HG03135 (cell line): ENCODE data around the gene RTN4IP1.
"Not testable (repeated sequence)": the region's sequence is repeated elsewhere in the genome, so short reads cannot be mapped to it uniquely, and the experiment has no call there.

Experiments used
- ATAC-seq: cut with Tn5 transposase; IDR thresholded peaks from one replicate; pipeline ENCODE4 v1.9.1; 2021; ENCODE audit warnings: mild to moderate bottlenecking, moderate library complexity; ENCODE audit not compliant: unreplicated experiment

Gene RTN4IP1

GRCh38 chr6:106628658-106629102, 618 bp downstream of the RTN4IP1 start:
- ATAC-seq, result peak; percentile 5

GRCh38 chr6:106627760-106628159, 1.5 kb downstream of the RTN4IP1 start:
- ATAC-seq, result not testable (repeated sequence)

GRCh38 chr6:106626485-106626884, 2.8 kb downstream of the RTN4IP1 start:
- no peak for ATAC-seq

DNA sequence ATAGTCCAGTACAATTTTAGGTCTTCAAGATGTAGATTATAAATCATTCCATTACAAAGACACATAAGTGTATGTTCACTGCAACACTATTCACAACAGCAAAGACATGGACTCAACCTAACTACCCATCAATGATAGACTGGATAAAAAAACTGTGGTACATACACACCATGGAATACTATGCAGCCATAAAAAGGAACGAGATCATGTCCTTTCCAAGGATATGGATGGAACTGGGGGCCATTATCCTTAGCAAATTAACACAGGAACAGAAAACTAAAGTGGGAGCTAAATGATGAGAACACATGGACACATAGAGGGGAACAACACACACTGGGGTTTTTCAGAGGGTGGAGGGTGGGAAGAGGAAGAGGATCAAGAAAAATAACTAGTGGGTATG, 6.3 kb downstream of the RTN4IP1 start:
- no peak for ATAC-seq

- ATAC-seq, result no peak
These were observed 6.9 kb downstream of the RTN4IP1 start for GRCh38 chr6:106622412-106622811.

DNA sequence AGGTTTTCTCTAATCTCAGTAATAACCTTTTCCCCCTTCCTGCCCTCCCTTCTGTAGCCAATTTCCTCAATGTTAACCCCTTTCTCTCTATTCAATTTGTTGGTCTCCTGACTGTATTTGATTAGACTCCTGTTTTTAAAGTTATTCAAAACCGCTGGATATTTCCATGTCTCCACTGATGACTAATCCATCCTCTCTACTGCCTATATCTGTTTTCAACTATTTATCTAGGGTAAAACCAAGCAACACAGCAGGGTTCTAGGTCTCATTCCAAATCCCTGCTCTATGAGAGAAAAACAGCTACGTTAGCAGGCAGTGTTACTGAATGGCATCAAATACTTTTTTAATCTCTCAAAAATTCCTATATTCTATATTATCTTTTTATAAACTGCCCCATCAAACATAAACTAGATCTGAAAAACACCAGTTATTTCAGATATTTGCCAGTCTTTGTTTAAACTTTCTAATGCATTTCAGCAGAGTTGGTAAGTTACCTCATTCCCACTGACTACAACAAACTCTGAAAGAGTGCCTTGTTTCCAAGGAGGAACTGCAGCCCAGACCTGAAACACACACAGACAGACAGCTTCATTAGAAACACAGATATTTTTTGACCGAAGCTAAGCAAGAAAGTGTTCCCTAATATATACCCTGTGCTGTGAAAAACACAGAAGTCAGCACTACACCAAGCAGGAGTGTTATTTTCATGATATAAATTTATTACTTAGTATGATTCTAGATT, 8.2 kb downstream of the RTN4IP1 start:
- ATAC-seq, result no peak

GRCh38 chr6:106619223-106619622, 10.1 kb downstream of the RTN4IP1 start:
- ATAC-seq, result no peak

- ATAC-seq, result no peak
These were observed 11.0 kb downstream of the RTN4IP1 start for GRCh38 chr6:106618324-106618723.

DNA sequence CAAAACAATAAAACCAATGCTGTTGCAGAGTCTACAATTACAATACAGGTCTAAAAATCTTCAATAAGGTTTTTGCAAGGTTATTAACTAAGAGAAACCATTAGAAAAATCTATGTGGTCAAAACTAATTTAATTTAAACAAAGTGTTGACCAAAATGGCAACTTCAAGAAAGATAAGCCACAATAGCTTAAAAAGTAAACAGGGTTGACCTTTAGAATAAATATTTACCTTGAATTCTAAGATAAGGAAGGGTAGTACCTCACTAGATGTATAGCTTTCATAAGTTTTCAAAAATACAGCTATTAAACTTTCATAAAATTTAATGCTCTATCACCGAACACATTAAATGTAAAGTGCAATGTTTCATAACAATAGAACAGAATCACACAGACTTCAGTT, 11.4 kb downstream of the RTN4IP1 start:
- ATAC-seq, result no peak

DNA sequence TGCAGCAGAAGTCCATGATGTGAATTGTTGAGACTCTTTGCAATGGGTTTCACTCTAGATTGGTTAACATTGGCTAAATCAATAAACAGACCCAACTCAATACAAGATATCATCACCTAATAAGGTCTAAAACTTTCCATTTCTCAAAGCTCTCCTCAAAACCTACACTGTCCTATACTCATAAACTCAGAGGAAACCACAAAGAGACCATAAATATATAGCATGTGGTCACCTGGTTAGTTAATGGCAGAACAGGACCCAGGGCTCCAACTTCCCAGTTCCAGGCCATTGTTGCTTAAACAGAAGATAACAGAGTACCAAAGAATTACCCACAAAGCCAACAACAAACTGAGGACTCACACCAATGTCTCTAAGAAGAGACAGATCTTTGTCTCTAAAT, 12.0 kb downstream of the RTN4IP1 start:
- peak; percentile 68 for ATAC-seq

DNA sequence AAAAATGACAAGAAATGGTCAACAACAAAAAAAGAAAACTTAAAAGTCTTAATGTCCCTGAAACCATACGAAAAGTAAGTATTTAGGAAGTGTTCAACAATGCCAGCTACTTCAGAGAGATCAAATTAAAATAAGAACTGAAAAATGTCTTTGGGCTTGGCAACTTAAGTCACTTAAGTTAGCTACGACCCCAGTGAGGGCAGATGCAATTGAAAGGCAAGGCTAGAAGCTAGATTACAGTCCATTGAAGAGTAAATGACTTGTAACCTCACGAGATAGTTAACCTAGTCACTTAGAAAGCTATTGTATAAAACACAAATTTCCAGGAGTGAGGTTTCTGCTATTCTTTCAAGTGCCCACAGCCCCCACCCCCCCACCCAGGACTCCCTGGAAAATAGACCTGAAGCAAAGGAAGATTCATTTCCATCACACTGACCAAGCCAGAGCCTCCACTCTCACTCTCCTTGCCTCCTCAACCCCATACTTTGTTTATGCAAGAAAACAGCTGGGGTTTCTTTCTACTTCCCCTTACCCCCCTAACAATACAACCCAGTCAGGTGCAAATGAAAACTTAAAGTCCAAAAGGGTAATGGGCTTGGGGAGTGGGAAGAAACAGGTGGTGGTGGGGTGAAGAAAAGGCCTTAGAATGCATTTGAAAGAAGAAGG, 14.6 kb downstream of the RTN4IP1 start:
- no peak for ATAC-seq

DNA sequence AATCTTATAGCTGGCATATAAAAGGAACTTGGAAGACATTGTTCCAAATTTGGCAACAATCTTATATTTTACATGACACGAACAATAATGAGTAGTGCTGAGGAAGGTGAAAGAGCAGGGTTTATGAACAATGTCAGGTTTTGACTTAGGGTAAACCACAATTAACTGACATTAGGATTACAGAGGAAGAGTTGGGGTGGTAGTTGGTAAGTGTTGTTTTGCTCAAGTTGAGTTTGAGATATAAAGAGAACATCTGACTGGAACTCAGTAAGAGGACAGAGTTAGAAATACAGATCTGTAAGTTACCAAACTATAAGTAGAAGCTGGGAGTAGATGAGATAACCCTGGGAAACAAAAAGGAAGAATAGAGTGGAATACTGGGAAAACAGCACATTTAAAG, 15.1 kb downstream of the RTN4IP1 start:
- ATAC-seq, result no peak

DNA sequence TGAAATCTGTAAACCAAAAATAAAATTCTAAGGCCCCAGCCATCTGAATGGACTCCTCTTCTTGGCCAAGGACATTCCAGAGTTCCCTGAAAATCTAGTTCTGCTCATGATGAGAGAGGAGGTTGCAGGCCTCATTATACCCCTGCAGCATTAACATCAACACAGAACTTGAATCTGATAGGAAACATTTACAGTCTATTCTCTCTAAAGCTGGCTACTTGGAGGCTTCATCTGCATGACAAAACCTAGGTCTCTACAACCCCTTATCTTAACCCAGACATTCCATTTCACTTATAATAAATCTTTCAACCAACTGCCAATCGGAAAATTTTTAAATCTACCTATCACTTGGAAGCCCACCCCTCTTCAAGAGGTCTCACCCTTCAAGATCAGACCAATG, 15.7 kb downstream of the RTN4IP1 start:
- no peak for ATAC-seq

- no peak for ATAC-seq
These were observed 16.5 kb downstream of the RTN4IP1 start for GRCh38 chr6:106612671-106613416.

- ATAC-seq, result no peak
These were observed 18.3 kb downstream of the RTN4IP1 start for GRCh38 chr6:106611030-106611429.

- ATAC-seq, result peak; percentile 51
These were observed 19.6 kb downstream of the RTN4IP1 start for GRCh38 chr6:106609699-106610098.

DNA sequence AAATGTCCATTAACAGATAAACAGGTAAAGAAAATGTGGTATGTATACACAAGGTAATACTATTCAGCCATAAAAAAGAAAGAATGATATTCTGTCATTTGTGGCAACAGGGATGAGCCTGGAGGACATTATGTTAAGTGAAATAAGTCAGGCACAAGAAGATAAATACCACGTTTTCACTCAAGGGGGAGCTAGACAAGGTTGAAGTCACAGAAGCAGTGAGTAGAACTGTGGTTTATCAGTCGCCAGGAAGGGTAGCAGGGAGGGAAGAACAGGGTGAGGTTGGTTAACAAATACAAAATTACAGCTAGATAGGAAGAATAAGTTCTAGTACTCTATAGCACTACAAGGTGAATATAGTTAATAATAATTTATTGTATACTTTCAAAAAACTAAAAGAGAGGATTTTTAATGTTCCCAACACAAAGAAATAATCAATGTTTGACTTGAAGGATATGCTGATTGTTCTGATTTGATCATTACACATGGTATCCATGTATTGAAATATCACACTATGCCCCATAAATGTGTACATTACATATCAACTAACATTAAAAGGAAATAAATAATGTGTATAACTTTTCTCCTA, 21.1 kb downstream of the RTN4IP1 start:
- ATAC-seq, result no peak

- no peak for ATAC-seq
These were observed 29.0 kb downstream of the RTN4IP1 start for GRCh38 chr6:106600329-106600728.

DNA sequence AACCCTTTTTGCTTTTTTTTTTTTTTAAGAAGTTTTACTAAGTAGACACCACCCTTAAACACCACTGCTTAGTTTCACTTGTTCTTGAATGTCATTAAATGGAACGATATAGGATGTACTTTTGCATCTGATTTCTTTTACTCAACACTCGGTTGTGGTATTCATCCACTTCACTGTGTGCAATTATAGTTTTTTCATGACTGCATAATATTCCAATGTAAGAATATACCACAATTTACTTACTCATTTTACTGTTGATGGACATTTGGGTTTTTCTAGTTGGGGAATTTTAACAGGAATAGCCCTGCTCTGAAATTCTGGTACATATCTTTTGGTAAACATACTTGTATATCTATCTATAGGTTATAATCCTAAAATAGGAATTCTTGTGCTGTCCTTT, 29.9 kb downstream of the RTN4IP1 start:
- no peak for ATAC-seq

DNA sequence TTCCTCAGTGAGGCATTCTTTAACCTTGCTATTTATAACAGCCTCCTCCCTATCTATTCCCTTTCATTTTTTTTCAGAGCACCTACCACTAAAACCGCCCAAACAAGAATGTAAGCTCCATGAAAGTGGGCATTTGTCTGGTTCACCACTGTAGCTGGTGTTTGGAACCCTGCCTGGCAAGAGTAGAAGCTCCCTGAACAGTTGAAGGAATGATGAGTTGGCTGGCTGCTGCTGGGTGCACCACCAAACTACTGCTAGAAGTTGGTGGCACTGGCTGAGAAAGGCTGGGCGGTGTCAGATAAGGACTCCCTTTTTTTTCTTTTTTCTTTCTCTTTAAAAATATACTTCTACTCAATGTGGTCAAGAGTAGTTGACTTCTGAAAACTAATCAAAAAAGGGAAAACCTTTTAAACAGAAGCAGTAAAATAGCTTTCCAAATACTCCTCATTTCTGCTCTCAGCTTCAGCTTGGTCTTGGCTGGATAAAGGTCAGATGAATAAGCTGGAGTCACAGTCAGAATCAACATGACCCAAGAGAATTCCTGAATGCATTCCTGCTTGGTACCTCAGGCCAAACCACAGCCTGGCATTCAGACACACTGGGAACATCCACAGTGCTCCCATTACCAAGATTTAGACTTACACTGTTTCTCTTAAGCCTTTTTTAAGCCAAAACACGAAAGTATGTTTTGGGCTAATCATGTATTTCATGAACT, 38.0 kb downstream of the RTN4IP1 start:
- ATAC-seq, result no peak

GRCh38 chr6:106588937-106589336, 40.4 kb downstream of the RTN4IP1 start:
- not testable (repeated sequence) for ATAC-seq
